ENCODE measurements around the gene DLGAP1.

DLGAP1 gene

GRCh38 chr18:4264347-4264791 is 190.7 kb downstream of the DLGAP1 start:
- Histone ChIP-seq H3K36me3 (ENCODE audit: control insufficient read depth, insufficient read depth, low read length) (no peaks in the 10 kb centered on the region), H3K4me3 (ENCODE audit: low read depth, low read length) (no peak overlapping the region)

GRCh38 chr18:4260107-4260506 is 195.0 kb downstream of the DLGAP1 start:
- H3K36me3 ChIP-seq (ENCODE audit: control insufficient read depth, insufficient read depth, low read length) = no peaks in the 10 kb centered on the region
- no peak overlapping the region for H3K27ac ChIP-seq (ENCODE audit: low read depth, low read length)
- H3K27me3 ChIP-seq (ENCODE audit: control insufficient read depth, insufficient read depth, low read length) = no peaks in the 10 kb centered on the region
- H3K4me1 ChIP-seq (ENCODE audit: control insufficient read depth, insufficient read depth, low read length) = peaks cover 21% of the 10 kb centered on the region
- H3K9ac ChIP-seq (ENCODE audit: low read depth, low read length) = no peak overlapping the region
- no peaks in the 10 kb centered on the region for H3K9me3 ChIP-seq (ENCODE audit: control insufficient read depth, insufficient read depth, low read length)
- no peak overlapping the region for H3K4me3 ChIP-seq (ENCODE audit: low read depth, low read length)

More at GRCh38 chr18:4264347-4264791, 190.7 kb downstream of the DLGAP1 start:
- Histone ChIP-seq H3K9me3 (ENCODE audit: control insufficient read depth, insufficient read depth, low read length) (no peaks in the 10 kb centered on the region), H3K9ac (ENCODE audit: low read depth, low read length) (no peak overlapping the region), H3K27ac (ENCODE audit: low read depth, low read length) (no peak overlapping the region), H3K27me3 (ENCODE audit: control insufficient read depth, insufficient read depth, low read length) (no peaks in the 10 kb centered on the region), H3K4me1 (ENCODE audit: control insufficient read depth, insufficient read depth, low read length) (peaks cover 7% of the 10 kb centered on the region; the same call in 1 of the 2 replicates)

GRCh38 chr18:4256766-4257417 is 198.2 kb downstream of the DLGAP1 start:
- Histone ChIP-seq H3K36me3 (ENCODE audit: control insufficient read depth, insufficient read depth, low read length) (no peaks in the 10 kb centered on the region), H3K27me3 (ENCODE audit: control insufficient read depth, insufficient read depth, low read length) (no peaks in the 10 kb centered on the region), H3K4me3 (ENCODE audit: low read depth, low read length) (no peak overlapping the region), H3K27ac (ENCODE audit: low read depth, low read length) (no peak overlapping the region), H3K9me3 (ENCODE audit: control insufficient read depth, insufficient read depth, low read length) (no peaks in the 10 kb centered on the region), H3K4me1 (ENCODE audit: control insufficient read depth, insufficient read depth, low read length) (peaks cover 33% of the 10 kb centered on the region), H3K9ac (ENCODE audit: low read depth, low read length) (no peak overlapping the region)

GRCh38 chr18:4254840-4255239 is 200.3 kb downstream of the DLGAP1 start:
- Histone ChIP-seq H3K27ac (ENCODE audit: low read depth, low read length) (no peak overlapping the region), H3K9me3 (ENCODE audit: control insufficient read depth, insufficient read depth, low read length) (no peaks in the 10 kb centered on the region), H3K4me3 (ENCODE audit: low read depth, low read length) (no peak overlapping the region), H3K36me3 (ENCODE audit: control insufficient read depth, insufficient read depth, low read length) (no peaks in the 10 kb centered on the region), H3K4me1 (ENCODE audit: control insufficient read depth, insufficient read depth, low read length) (peaks cover 33% of the 10 kb centered on the region), H3K9ac (ENCODE audit: low read depth, low read length) (no peak overlapping the region), H3K27me3 (ENCODE audit: control insufficient read depth, insufficient read depth, low read length) (no peaks in the 10 kb centered on the region)

GRCh38 chr18:4252829-4253228 is 202.3 kb downstream of the DLGAP1 start:
- no peaks in the 10 kb centered on the region for H3K9me3 ChIP-seq (ENCODE audit: control insufficient read depth, insufficient read depth, low read length)
- H3K9ac ChIP-seq (ENCODE audit: low read depth, low read length) = no peak overlapping the region
- H3K27me3 ChIP-seq (ENCODE audit: control insufficient read depth, insufficient read depth, low read length) = no peaks in the 10 kb centered on the region
- no peak overlapping the region for H3K4me3 ChIP-seq (ENCODE audit: low read depth, low read length)
- H3K27ac ChIP-seq (ENCODE audit: low read depth, low read length) = no peak overlapping the region
- H3K4me1 ChIP-seq (ENCODE audit: control insufficient read depth, insufficient read depth, low read length) = peaks cover 28% of the 10 kb centered on the region
- no peaks in the 10 kb centered on the region for H3K36me3 ChIP-seq (ENCODE audit: control insufficient read depth, insufficient read depth, low read length)

GRCh38 chr18:4251873-4252272 is 203.2 kb downstream of the DLGAP1 start:
- no peaks in the 10 kb centered on the region for H3K9me3 ChIP-seq (ENCODE audit: control insufficient read depth, insufficient read depth, low read length)

GRCh38 chr18:4251206-4251605 is 203.9 kb downstream of the DLGAP1 start:
- Histone ChIP-seq H3K27ac (ENCODE audit: low read depth, low read length) (no peak overlapping the region), H3K9ac (ENCODE audit: low read depth, low read length) (no peak overlapping the region), H3K4me1 (ENCODE audit: control insufficient read depth, insufficient read depth, low read length) (peaks cover 24% of the 10 kb centered on the region), H3K27me3 (ENCODE audit: control insufficient read depth, insufficient read depth, low read length) (no peaks in the 10 kb centered on the region), H3K9me3 (ENCODE audit: control insufficient read depth, insufficient read depth, low read length) (no peaks in the 10 kb centered on the region), H3K36me3 (ENCODE audit: control insufficient read depth, insufficient read depth, low read length) (no peaks in the 10 kb centered on the region), H3K4me3 (ENCODE audit: low read depth, low read length) (no peak overlapping the region)

More at GRCh38 chr18:4251873-4252272, 203.2 kb downstream of the DLGAP1 start:
- Histone ChIP-seq H3K36me3 (ENCODE audit: control insufficient read depth, insufficient read depth, low read length) (no peaks in the 10 kb centered on the region), H3K4me3 (ENCODE audit: low read depth, low read length) (no peak overlapping the region), H3K27ac (ENCODE audit: low read depth, low read length) (no peak overlapping the region), H3K4me1 (ENCODE audit: control insufficient read depth, insufficient read depth, low read length) (peaks cover 27% of the 10 kb centered on the region), H3K27me3 (ENCODE audit: control insufficient read depth, insufficient read depth, low read length) (no peaks in the 10 kb centered on the region), H3K9ac (ENCODE audit: low read depth, low read length) (no peak overlapping the region)

- H3K4me1 ChIP-seq (ENCODE audit: control insufficient read depth, insufficient read depth, low read length) = peaks cover 23% of the 10 kb centered on the region
- H3K27ac ChIP-seq (ENCODE audit: low read depth, low read length) = no peak overlapping the region
- no peaks in the 10 kb centered on the region for H3K9me3 ChIP-seq (ENCODE audit: control insufficient read depth, insufficient read depth, low read length)
- H3K9ac ChIP-seq (ENCODE audit: low read depth, low read length) = no peak overlapping the region
- no peak overlapping the region for H3K4me3 ChIP-seq (ENCODE audit: low read depth, low read length)
- no peaks in the 10 kb centered on the region for H3K27me3 ChIP-seq (ENCODE audit: control insufficient read depth, insufficient read depth, low read length)
- no peaks in the 10 kb centered on the region for H3K36me3 ChIP-seq (ENCODE audit: control insufficient read depth, insufficient read depth, low read length)
Measured at GRCh38 chr18:4250141-4250540, 205.0 kb downstream of the DLGAP1 start.

- H3K9me3 ChIP-seq (ENCODE audit: control insufficient read depth, insufficient read depth, low read length) = no peaks in the 10 kb centered on the region
- H3K27me3 ChIP-seq (ENCODE audit: control insufficient read depth, insufficient read depth, low read length) = no peaks in the 10 kb centered on the region
- no peak overlapping the region for H3K9ac ChIP-seq (ENCODE audit: low read depth, low read length)
- no peaks in the 10 kb centered on the region for H3K36me3 ChIP-seq (ENCODE audit: control insufficient read depth, insufficient read depth, low read length)
- no peak overlapping the region for H3K27ac ChIP-seq (ENCODE audit: low read depth, low read length)
- no peak overlapping the region for H3K4me3 ChIP-seq (ENCODE audit: low read depth, low read length)
- peaks cover 14% of the 10 kb centered on the region; the same call in 1 of the 2 replicates for H3K4me1 ChIP-seq (ENCODE audit: control insufficient read depth, insufficient read depth, low read length)
Measured at GRCh38 chr18:4248686-4249085, 206.4 kb downstream of the DLGAP1 start.

- no peaks in the 10 kb centered on the region for H3K9me3 ChIP-seq (ENCODE audit: control insufficient read depth, insufficient read depth, low read length)
- H3K36me3 ChIP-seq (ENCODE audit: control insufficient read depth, insufficient read depth, low read length) = no peaks in the 10 kb centered on the region
- H3K27ac ChIP-seq (ENCODE audit: low read depth, low read length) = no peak overlapping the region
- H3K27me3 ChIP-seq (ENCODE audit: control insufficient read depth, insufficient read depth, low read length) = peaks cover 9% of the 10 kb centered on the region
- no peak overlapping the region for H3K9ac ChIP-seq (ENCODE audit: low read depth, low read length)
- H3K4me3 ChIP-seq (ENCODE audit: low read depth, low read length) = no peak overlapping the region
- peaks cover 21% of the 10 kb centered on the region for H3K4me1 ChIP-seq (ENCODE audit: control insufficient read depth, insufficient read depth, low read length)
Measured at GRCh38 chr18:4246374-4246773, 208.7 kb downstream of the DLGAP1 start.

GRCh38 chr18:4245456-4245855 is 209.7 kb downstream of the DLGAP1 start:
- H3K27ac ChIP-seq (ENCODE audit: low read depth, low read length) = no peak overlapping the region
- H3K9me3 ChIP-seq (ENCODE audit: control insufficient read depth, insufficient read depth, low read length) = no peaks in the 10 kb centered on the region
- H3K4me1 ChIP-seq (ENCODE audit: control insufficient read depth, insufficient read depth, low read length) = peaks cover 30% of the 10 kb centered on the region
- H3K4me3 ChIP-seq (ENCODE audit: low read depth, low read length) = no peak overlapping the region
- H3K36me3 ChIP-seq (ENCODE audit: control insufficient read depth, insufficient read depth, low read length) = no peaks in the 10 kb centered on the region
- peaks cover 18% of the 10 kb centered on the region for H3K27me3 ChIP-seq (ENCODE audit: control insufficient read depth, insufficient read depth, low read length)
- H3K9ac ChIP-seq (ENCODE audit: low read depth, low read length) = no peak overlapping the region

Data from HUES48 (cell line).